Activated B cell treated with CpG ODN at 0.5 μM for 24 hours (primary cell): ENCODE results near the gene GNAI3. TPM values are rescaled to one million over a fixed set of nuclear protein-coding genes. Genes with fewer than 3 reads are reported as not detected.

Experiments used
- ATAC-seq: fragments of 200-7000 bp; cut with Tn5 transposase; one replicate; pipeline ENCODE4 v1.10.0; 2021; ENCODE audit warnings: low read depth, mild to moderate bottlenecking, moderate library complexity
- CTCF ChIA-PET: fragments of 350-600 bp; sonication (Branson Sonifier 250); formaldehyde crosslinking; loops from one replicate; lab custom pipeline; 2021; ENCODE audit warnings: antibody characterized with exemption; lab: Charles Lee
- POLR2A ChIA-PET: fragments of 350-600 bp; sonication (Branson Sonifier 250); formaldehyde crosslinking; loops from one replicate; lab custom pipeline; 2021; ENCODE audit warnings: antibody characterized with exemption; lab: Charles Lee
- DNase-seq: peaks from one replicate; pipeline ENCODE4 v3.0.0; 2022
- H3K27ac Mint-ChIP-seq: one replicate; pipeline ENCODE4 v1.8.0; 2020; ENCODE audit warnings: mixed read lengths
- H3K27me3 Mint-ChIP-seq: one replicate; pipeline ENCODE4 v1.8.0; 2021; ENCODE audit warnings: mixed read lengths
- H3K36me3 Mint-ChIP-seq: one replicate; pipeline ENCODE4 v1.8.0; 2021; ENCODE audit warnings: low read depth, mixed read lengths
- H3K4me1 Mint-ChIP-seq: one replicate; pipeline ENCODE4 v1.8.0; 2021; ENCODE audit warnings: mixed read lengths
- H3K4me3 Mint-ChIP-seq: one replicate; pipeline ENCODE4 v1.8.0; 2020; ENCODE audit warnings: mild to moderate bottlenecking, mixed read lengths
- H3K9me3 Mint-ChIP-seq: one replicate; pipeline ENCODE4 v1.8.0; 2020; ENCODE audit warnings: mixed read lengths
- CTCF ChIP-seq: fragments of 200-600 bp; IDR thresholded peaks from one replicate; pipeline ENCODE4 v1.8.0; 2022; ENCODE audit warnings: antibody characterized with exemption, mild to moderate bottlenecking
- intact Hi-C: fragments of 100-400 bp; cut with micrococcal nuclease; formaldehyde crosslinking; loops from one replicate; pipeline ENCODE4 v1.15.1; 2024
- total RNA-seq: library from RNA; stranded (reverse); gene quantifications from 2 replicates; pipeline ENCODE4 v1.2.3, GENCODE V29; 2022

Gene GNAI3
- total RNA-seq, 1 donor from 2014 or later = 8.4 TPM

- no peaks in the 10 kb centered on the region for H3K9me3 Mint-ChIP-seq
- peak overlapping the region; percentile 90 for H3K4me3 Mint-ChIP-seq
- H3K36me3 Mint-ChIP-seq = peaks cover 8% of the 10 kb centered on the region
- peak; percentile 67 for ATAC-seq
- peaks cover 78% of the 10 kb centered on the region for H3K4me1 Mint-ChIP-seq
- H3K27ac Mint-ChIP-seq = peak overlapping the region; percentile 93
- intact Hi-C loops = loop anchor here (2.0 to 10.0 kb wide), 3 partner anchors 36 to 509 kb away; partner anchors contain the start of genes ELAPOR1, GSTM4 and PSMA5
- ChIA-PET POLR2A (interaction anchor here (0.6 to 2.8 kb wide), 5 partner anchors 22 to 391 kb away, joined by 3 to 35 read pairs (median 6); partner anchors contain the start of genes ATXN7L2 and GNAI3), CTCF (interaction anchor here (0.7 to 2.3 kb wide), 4 partner anchors 9 to 127 kb away, joined by 3 to 11 read pairs (median 8); partner anchors contain the start of gene CYB561D1)
- H3K27me3 Mint-ChIP-seq = no peaks in the 10 kb centered on the region
- no peak for TF ChIP-seq CTCF
- peak; percentile 80 for DNase-seq
Observed at GRCh38 chr1:109620841-109621286, 72.4 kb downstream of the GNAI3 start.

GRCh38 chr1:109621379-109622136, 73.1 kb downstream of the GNAI3 start:
- Mint-ChIP-seq H3K4me1 (peaks cover 72% of the 10 kb centered on the region), H3K36me3 (peaks cover 15% of the 10 kb centered on the region), H3K4me3 (peak overlapping the region; percentile 90), H3K27ac (peak overlapping the region; percentile 93), H3K27me3 (no peaks in the 10 kb centered on the region), H3K9me3 (no peaks in the 10 kb centered on the region)
- intact Hi-C loops = loop anchor here (2.0 to 10.0 kb wide), 3 partner anchors 35 to 509 kb away; partner anchors contain the start of genes ELAPOR1, GSTM4 and PSMA5
- ATAC-seq = no peak
- no peak for DNase-seq
- POLR2A ChIA-PET = interaction anchor here (0.6 to 2.8 kb wide), 4 partner anchors 51 to 138 kb away, joined by 3 to 35 read pairs (median 6); partner anchors contain the start of genes ATXN7L2 and GNAI3
- TF ChIP-seq CTCF = no peak
- CTCF ChIA-PET = interaction anchor here (4.8 kb wide), 1 partner anchor 19 kb away, joined by 19 read pairs; no protein-coding TSS in a partner anchor

GRCh38 chr1:109622137-109622892, 73.9 kb downstream of the GNAI3 start:
- Mint-ChIP-seq H3K4me3 (peak overlapping the region; percentile 90), H3K9me3 (no peaks in the 10 kb centered on the region), H3K4me1 (peaks cover 70% of the 10 kb centered on the region), H3K27ac (peak overlapping the region; percentile 75), H3K27me3 (no peaks in the 10 kb centered on the region), H3K36me3 (peaks cover 22% of the 10 kb centered on the region)
- no peak for ATAC-seq
- no peak for TF ChIP-seq CTCF
- intact Hi-C loops = loop anchor here (5.0 to 10.0 kb wide), 2 partner anchors 198 to 510 kb away; partner anchors contain the start of genes ELAPOR1 and PSMA5
- DNase-seq = no peak
- POLR2A ChIA-PET = interaction anchor here (1.2 kb wide), 1 partner anchor 74 kb away, joined by 3 read pairs; the partner anchor contains the start of gene GNAI3
- CTCF ChIA-PET = interaction anchor here (0.5 to 4.8 kb wide), 2 partner anchors 18 to 93 kb away, joined by 3 to 19 read pairs; no protein-coding TSS in a partner anchor

GRCh38 chr1:109622895-109623294, 74.5 kb downstream of the GNAI3 start:
- intact Hi-C loops = loop anchor here (5.0 to 10.0 kb wide), 2 partner anchors 198 to 511 kb away; partner anchors contain the start of genes ELAPOR1 and PSMA5
- H3K27ac Mint-ChIP-seq = peak overlapping the region; percentile 79
- ChIA-PET POLR2A (interaction anchor here (1.2 kb wide), 1 partner anchor 74 kb away, joined by 3 read pairs; the partner anchor contains the start of gene GNAI3), CTCF (interaction anchor here (0.5 to 4.8 kb wide), 2 partner anchors 18 to 94 kb away, joined by 3 to 19 read pairs; no protein-coding TSS in a partner anchor)
- TF ChIP-seq CTCF = no peak
- peaks cover 27% of the 10 kb centered on the region for H3K36me3 Mint-ChIP-seq
- peaks cover 66% of the 10 kb centered on the region for H3K4me1 Mint-ChIP-seq
- ATAC-seq (no peak), DNase-seq (no peak)
- H3K27me3 Mint-ChIP-seq = no peaks in the 10 kb centered on the region
- no peaks in the 10 kb centered on the region for H3K9me3 Mint-ChIP-seq
- no peak overlapping the region for H3K4me3 Mint-ChIP-seq
